Dermis blood vessel endothelial cell (primary cell): Measurements from ENCODE around the gene COL24A1. TPM values are rescaled to one million over a fixed set of nuclear protein-coding genes. Genes with fewer than 3 reads are reported as not detected.
"Not testable (repeated sequence)": the region's sequence is repeated elsewhere in the genome, so short reads cannot be mapped to it uniquely, and the experiment has no call there.

Experiments
- DNase-seq: peaks from one replicate; pipeline ENCODE4 v3.0.0; 2010
- total RNA-seq: library from RNA; depleted of rRNA; stranded (reverse); fragments of >200 nt; gene quantifications from 2 replicates; pipeline ENCODE4 v1.2.3, GENCODE V29; 2014

The COL24A1 gene
- total RNA-seq, 1 donor from 2014 or later: not detected

DNA sequence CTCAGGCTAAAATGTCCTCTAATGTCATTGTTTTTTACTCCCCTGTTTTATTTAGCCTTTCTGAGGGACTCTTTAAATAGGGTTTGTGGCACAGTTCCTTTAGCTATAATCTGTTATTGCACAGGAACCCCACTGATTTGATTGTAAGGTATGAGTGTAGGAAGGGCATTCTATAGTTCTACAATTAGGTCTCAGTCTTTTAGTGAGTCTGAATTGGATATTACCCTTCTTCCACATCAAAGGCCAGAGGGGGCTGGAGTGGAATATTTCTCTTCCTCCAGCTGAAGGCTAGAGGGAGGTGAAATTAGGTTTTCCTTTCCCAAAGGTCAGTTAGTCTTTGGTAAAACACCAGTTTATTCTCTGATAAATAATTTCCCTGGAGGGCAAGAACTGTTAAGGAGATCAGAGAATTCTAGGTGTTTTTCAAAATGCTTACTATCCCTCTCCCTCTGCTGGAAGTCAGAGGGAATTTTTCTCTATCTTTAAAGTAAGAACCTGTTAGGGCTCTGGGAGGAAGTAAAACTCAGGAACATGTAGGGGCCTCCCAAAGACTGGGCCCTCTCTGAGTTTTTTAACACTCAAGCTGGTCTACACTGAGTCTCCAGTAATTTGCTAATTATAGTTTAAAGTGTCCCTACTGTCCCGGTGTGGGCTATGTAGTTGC is 272.1 kb downstream of the COL24A1 start:
- DNase-seq: peak; percentile 32

DNA sequence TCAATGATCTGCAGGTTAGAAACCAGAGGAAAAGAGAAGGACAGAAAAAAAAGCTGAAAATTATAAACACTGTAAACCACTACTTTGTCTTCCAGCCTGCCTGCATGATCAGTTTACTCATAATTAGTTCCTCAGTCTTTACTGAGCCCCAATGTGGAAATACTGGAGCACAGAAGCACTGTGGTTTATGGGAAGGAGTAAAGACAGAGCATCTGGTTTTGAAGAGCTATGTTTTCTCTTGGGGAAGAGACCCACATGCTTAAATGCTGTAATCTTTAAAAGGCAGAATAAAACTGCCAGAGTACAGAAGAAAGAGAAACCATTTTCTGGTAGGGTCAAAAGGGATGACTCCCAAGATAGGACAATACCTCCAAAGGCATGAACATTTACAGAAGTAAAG is 289.4 kb downstream of the COL24A1 start:
- no peak for DNase-seq

DNA sequence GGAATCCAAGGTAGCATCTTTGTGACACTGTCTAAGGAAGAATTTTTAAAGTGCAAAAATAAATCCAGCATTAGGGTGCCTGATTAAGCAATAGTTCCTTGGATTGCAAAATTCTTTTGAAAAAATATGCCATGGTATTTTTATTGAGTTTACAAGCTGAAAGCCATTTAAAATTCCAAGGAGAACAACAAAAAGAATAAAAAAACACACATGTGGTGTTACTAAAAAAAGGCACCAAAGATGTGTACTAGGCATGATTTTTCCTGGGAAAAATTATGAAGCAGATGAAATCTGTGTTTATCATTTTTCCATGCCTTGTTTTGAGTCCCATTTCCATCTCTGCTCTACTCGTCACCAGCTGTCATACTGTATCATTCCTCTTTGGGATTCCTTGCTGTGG is 291.4 kb downstream of the COL24A1 start:
- DNase-seq: no peak

DNA sequence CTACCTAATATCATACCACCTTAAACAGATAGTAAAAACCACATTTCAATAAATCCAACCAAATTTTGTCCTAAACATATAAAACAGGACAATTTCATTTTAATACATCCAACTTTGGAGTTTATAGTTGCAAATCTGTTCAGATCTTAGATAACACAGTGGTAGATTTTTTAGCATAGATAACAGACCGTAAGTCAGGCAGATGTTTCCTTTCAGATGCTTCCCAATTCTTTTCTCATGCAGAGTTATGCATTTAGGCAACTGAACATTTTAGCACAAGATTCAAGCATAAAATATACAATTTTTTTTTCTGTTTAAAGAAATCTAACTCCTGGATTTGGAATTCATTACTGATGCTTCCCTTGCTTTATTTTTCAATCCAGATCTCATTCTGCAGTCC is 291.8 kb downstream of the COL24A1 start:
- DNase-seq: no peak

DNA sequence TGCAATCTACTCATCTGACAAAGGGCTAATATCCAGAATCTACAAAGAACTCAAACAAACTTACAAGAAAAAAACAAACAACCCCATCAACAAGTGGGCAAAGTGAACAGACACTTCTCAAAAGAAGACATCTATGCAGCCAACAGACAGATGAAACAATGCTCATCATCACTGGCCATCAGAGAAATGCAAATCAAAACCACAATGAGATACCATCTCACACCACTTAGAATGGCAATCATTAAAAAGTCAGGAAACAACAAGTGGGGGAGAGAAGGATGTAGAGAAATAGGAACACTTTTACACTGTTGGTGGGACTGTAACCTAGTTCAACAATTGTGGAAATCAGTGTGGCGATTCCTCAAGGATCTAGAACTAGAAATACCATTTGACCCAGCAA is 292.9 kb downstream of the COL24A1 start:
- not testable (repeated sequence) for DNase-seq

DNA sequence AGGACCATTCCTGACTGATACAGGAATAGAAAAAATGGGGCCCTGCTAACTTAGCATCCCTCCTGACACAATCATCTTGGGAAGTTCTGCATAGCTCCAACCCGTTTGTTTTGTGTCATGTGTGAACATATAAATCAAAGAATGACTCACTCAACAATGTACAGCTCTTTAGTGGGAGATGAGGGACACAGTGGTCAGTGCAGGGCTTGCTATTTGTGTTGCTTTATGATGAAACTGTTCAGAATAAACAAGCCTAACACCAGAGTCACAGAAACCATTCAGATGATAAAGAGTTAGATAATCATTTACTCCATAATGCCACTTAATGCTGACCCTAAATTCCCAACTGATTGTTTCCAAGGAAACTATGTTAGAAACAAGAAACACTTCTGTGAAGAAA is 294.1 kb downstream of the COL24A1 start:
- no peak for DNase-seq

DNA sequence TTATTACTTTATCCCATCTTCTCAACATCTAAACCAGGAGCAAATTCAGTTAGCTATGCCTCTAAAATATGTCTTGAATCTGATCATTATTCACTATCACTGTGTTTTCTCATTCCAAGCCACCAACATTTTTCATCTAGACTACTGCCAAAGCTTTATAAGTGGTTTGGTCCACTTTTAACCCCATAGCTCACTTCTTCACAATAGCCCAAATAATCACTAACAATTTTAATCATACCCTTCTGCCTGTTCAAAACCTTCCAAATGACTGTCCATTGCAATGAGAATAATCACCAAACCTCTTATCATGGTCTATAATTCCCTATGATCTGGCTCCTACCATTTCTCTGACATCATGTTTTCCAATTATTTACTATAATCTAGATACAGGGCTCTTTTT is 298.6 kb downstream of the COL24A1 start:
- DNase-seq: no peak

DNA sequence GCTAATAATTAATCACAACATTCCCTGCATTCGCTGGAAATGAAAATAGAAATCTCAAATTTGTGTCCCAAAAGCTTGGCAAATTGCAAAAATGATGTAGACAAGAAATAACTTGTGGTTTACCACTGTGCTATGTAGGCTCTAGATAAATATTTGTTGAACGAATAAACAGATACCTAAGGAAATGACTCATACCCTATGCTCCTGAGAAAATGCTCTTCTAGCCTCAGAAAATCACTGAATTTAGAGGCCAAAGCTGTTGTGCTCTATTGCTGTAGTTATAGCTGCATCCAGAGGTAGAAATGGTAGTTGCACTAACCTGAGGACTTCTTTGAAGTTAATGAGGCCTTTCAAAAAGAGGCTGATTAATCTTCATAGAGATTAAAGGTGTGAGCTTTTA is 306.3 kb downstream of the COL24A1 start:
- peak; percentile 5 for DNase-seq

DNA sequence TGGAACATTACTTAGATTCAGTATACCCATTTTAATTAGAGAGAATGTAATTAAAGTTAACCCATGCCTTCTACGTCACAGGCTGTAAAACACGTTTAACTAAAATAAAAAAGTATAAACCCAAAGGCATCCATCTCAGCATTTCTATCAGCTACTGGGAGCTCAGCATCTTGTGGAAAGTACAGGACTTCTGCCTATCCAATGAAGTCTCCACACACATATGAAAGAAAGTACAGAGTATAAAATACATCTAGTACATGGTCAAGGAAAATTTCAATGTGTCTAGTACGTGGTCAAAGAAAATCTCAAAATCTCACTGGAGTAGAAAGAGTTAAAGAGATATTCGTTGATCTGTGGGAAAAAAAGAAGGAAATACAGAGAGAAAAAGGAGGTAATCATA is 306.9 kb downstream of the COL24A1 start:
- DNase-seq: no peak

DNA sequence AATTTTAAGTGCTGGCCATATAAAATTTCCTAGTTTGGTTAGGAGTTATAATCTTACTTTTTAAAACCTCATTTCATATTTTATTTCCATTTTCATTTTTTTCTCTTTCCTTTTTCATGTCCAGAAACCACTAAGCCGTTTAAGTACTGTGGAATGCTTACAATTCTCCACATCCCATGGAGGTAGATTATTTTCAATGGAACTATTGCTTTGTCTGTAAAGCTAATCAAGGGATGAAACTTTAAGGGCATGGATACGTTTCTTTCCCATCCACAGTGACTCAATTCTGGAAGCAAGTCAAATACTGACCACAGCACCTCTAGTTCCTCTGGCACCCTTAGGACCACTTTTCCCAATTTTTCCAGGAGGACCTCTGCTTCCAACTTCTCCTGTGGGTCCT is 309.2 kb downstream of the COL24A1 start:
- no peak for DNase-seq

DNA sequence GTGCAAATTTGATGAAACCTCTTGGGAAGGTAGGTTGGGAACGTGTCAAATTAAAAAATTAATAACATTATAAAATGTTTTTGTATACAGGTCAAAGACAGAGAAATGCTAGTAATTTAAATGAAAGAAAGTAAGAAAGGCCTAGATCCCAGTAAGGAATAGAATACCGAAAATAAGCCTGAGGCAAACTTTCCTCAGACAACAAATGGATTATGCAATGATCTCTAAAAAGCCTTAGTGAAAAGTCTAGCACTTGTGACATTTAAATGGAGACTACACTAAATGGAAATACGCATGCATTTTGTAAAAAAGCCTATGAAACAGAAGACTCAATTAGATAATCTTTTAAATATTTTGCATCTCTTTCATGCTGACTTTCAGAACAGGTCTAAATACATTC is 309.9 kb downstream of the COL24A1 start:
- no peak for DNase-seq

DNA sequence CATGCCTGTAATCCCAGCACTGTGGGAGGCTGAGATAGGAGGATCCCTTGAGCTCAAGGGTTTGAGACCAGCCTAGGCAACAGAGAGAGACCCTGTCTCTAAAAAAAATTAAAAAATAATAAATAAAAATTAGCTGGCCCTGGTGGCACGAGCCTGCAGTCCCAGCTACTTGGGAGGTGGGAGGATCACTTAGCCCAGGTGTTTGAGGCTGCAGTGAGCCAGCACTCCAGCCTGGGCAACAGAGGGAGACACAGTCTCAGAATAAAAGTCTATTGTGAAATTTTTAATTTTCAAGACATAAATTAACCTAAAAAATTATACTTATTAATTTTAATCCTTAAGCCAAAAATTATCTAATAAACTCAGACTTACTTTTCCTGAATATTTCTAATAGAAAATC is 317.1 kb downstream of the COL24A1 start:
- no peak for DNase-seq

DNA sequence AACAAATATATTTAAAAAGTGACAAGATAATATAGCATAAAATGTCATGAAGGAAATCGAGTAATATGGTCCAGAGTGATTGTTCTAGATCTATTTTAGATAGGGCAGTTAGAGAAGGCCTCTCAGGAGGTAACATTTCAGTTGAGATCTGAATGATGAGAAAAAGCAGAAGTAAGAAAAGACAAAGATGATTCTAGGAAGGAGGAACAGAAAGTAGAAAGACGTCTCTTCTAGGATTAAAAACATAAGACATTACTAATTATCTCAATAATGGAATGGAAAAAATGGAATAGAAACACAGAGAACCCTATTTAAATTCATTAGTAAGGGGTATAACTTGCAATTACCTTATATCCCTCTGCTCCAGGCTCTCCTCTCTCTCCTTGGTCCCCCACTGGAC is 318.3 kb downstream of the COL24A1 start:
- DNase-seq: no peak

DNA sequence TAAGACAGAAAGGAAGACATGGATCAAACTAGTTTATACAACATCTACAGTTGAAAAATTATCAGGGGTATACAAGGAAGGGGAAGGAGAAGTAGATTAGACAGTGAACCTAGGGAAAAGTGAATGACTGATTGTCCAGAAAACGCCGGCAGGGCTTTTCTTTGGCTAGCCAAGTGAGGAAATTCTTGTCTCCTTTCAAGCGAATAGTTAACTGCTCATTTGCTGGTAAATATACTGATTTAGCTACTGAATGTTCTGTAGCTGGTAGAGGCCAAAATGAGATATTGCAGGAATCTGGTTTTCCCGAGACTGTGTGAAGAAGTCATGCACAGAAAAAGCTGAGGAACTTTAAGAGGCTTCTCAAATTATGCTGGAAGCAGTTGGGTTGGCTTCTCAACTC is 319.8 kb downstream of the COL24A1 start:
- DNase-seq: no peak

DNA sequence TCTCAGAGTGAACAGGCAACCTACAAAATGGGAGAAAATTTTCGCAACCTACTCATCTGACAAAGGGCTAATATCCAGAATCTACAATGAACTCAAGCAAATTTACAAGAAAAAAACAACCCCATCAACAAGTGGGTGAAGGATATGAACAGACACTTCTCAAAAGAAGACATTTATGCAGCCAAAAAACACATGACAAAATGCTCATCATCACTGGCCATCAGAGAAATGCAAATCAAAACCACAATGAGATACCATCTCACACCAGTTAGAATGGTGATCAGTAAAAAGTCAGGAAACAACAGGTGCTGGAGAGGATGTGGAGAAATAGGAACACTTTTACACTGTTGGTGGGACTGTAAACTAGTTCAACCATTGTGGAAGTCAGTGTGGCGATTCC is 323.4 kb downstream of the COL24A1 start:
- not testable (repeated sequence) for DNase-seq

DNA sequence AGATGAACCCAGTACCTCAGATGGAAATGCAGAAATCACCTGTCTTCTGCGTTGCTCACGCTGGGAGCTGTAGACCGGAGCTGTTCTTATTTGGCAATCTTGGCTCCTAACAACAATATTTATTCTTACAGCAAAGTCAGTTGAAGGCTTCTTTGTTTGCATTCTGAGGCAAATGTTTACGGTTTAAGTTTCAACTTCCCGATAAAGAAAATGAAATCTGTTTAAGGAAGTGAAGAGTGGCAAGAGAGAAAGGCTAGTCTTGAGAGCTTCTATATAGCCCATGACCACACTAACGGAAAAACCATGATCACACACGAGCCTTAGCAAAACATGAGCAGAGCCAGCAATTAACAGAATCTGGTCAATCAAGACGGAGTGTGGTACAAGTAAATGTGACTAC is 325.7 kb downstream of the COL24A1 start:
- no peak for DNase-seq

DNA sequence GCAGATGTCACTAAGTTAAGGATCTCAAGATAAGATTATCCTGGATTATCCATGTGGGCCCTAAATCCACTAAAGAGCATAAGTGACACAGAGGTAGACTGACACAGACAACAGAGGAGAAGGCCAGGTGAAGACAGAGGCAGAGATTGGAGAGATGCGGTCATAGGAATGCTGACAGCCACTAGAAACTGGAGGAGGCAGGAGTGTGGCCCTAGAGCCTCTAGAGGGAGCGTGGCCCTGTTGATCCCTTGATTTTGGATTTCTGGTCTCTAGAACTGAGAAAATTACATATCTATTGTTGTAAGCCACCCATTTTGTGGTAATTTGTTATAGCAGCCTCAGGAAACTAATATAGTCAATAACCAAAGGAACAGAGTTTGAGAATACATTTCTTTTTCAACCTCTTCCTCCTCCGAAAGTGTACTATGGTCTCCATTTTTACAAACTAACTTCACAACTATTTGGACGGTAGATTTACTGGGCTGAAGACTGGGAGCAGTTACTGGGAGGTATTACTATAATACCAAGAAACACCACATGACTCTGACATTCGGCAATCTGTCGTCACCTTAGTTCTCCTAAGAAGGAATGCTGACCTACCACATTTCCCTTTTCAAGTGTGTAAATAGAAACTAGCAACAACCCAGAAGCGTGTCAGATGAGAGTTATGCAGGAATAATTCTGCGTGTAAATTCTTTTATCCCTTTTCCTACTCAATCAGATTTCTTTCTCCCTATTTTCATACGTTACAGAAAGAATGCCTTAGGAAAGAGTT is 332.3 kb downstream of the COL24A1 start:
- no peak for DNase-seq

DNA sequence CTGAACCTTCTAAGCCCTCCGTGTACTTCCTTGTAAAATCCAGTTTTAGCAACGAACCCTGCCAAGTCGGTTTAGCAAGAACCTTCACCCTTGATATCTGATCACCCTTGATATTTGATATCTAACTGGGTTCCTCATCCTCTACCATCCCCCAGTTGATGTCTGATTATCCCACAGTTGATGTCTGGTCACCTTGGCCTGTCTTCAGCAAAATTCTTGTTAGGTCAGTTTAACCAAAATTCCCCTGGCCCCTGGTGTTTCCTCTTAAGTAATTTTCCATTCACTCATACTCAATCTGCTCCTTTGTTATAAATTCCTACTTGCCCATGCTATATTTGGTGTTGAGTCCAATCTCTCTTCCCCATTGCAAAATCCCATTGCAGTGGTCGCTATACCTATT is 333.9 kb downstream of the COL24A1 start:
- no peak for DNase-seq

DNA sequence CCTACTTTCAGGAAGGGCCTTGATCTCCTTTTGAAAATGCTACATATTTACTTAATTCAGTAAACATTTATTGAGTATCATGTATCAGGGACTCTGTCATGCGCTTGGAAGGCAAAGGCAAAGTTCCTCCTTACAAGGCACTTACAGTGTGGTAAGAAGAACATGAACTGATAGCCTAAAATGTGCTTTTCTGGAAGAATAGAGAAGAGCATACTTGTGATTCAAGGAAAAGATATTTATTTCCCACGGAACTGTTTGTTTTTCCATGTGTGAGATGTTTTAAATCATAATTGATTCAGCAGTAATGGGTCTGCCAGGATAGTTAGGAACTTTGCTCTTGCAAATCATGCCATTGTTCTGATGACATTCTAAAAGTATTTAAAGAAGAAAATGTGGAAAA is 338.2 kb downstream of the COL24A1 start:
- no peak for DNase-seq

DNA sequence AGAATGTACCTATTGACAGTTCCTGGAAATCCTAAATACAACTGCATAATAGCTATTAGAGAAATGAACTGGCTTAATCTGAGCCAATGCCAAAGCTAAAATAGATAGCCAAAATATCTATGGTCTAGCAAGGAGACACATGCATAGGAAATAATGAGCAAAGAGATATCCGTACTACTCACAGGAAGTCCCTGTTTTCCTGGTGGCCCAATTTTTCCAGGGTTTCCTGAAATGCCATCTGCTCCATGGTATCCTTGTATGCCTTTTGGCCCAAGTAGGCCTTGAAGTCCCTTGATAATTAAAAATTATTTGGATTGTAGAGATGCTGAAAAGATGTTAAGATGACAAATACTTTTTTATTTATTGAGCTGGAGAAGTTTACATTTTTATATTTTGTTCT is 340.0 kb downstream of the COL24A1 start:
- no peak for DNase-seq

DNA sequence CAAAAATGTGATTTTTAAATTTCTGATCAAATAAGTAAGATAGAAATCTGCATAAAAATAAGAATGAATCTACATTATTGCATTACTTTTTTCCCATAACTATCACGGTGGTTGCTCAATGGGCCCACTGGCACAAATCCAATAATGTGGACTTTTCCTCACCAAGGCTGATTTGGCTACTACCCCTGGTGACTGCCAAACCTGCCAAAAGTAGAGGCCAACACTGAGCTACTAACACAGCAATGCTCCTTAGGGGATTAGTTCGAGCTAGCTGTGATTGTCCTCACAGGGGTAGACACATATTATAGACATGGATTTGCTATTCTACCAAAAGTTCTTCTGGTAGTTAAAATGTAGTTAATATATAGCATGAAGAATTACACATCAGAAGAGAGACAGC is 340.7 kb downstream of the COL24A1 start:
- DNase-seq: no peak

DNA sequence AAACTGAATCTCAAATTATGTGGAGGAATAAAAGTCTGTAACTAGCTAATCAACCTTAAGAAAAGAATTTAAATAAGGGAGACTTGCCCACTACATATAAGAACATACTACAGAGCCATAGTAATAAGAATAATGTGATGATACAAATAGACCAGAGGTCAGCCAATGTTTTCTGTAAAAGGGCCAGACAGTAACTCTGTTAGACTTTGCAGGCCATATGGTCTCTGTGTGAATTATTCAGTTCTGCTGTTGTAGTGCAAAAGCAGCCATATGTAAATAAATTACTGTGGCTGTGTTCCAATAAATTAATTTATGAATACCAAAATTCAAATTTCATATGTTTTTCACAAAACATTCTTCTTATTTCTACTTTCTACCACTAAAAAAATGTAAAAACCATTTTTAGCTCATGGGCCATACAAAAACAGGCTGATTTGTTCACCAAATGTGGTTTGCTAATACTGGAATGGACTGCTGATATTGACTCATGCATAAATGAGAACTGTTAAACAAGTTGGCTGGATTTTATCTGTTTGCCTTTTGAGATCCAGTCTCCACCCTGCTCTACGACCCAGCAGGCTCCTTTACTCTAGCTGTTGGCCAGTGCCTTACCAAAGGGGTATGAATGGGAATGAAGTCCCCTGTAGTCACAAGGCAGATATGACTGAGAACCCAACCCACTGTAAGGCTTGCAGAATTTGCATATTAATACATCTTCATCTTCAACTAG is 350.2 kb downstream of the COL24A1 start:
- DNase-seq: no peak

DNA sequence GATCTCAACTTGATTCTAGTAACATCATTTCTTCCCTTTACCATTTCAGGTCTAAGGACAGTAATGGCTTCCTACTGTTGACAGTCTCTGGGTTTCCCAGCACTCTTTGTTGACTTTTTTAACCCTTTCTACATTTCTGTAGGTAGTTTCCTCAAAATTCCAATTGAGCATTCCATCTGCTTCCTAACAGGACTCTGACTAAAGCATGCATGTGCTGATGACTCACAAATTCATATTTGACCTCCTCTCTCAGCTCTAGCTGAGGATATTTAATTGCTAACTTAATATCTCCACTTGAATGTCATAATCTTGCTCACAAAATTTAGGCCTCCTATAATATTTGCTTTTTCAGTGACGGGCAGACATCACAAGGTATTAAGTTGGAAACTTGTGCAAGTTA is 355.1 kb downstream of the COL24A1 start:
- no peak for DNase-seq

DNA sequence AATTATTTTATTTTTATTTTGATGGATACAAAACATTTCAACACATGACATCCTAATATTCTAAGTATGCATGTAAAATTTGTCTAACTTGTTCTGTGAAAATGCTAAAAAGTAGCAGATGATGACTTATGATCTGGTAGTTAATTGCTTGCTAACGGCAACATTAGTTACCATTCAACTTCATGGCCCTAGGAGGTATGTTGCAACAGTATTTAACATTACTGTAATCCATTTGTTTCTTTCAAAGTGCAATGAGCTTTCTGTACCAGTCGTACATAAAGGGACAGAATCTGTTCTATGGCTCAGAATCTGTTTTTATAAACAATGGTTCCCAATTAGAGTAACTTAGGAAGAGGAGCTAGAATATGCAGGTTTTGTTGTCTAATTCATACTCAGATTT is 356.8 kb downstream of the COL24A1 start:
- DNase-seq: no peak
